ENCODE results near the gene TEX10. TPM values are rescaled to one million over a fixed set of nuclear protein-coding genes. Genes with fewer than 3 reads are reported as not detected.

The TEX10 gene
- total RNA-seq, 4 donors from 2014 or later: 15.5 to 23.9 (median 21.6) TPM

DNA sequence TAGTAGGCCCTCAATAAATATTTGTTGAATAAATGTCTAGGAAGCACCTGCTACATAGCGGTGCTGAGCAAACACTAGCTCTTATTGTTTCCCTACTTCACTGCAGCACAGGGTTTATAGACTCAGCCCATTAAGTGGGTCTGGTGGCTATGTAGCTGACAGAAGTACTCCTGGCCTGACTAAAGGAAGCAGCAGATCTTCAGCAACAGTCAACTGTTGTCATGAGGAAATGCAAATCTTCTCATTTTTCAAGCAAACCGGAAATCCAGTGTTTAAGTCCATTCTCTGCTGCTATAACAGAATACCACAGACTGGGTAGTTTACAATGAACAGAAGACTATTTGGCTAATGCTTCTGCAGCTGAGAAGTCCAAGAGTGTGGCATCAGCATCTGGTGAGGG lies 2.8 kb upstream of the TEX10 start:
- H3K4me3 ChIP-seq (ENCODE audit: low read depth, poor library complexity, severe bottlenecking): no peak overlapping the region
- TF ChIP-seq POLR2A (IDR thresholded peaks at IDR 0.05): no peak
- TF ChIP-seq, protein P1, sequence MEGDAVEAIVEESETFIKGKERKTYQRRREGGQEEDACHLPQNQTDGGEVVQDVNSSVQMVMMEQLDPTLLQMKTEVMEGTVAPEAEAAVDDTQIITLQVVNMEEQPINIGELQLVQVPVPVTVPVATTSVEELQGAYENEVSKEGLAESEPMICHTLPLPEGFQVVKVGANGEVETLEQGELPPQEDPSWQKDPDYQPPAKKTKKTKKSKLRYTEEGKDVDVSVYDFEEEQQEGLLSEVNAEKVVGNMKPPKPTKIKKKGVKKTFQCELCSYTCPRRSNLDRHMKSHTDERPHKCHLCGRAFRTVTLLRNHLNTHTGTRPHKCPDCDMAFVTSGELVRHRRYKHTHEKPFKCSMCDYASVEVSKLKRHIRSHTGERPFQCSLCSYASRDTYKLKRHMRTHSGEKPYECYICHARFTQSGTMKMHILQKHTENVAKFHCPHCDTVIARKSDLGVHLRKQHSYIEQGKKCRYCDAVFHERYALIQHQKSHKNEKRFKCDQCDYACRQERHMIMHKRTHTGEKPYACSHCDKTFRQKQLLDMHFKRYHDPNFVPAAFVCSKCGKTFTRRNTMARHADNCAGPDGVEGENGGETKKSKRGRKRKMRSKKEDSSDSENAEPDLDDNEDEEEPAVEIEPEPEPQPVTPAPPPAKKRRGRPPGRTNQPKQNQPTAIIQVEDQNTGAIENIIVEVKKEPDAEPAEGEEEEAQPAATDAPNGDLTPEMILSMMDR (IDR thresholded peaks at IDR 0.05): no peak
- no peak for DNase-seq (ENCODE audit: low spot score in 2 of 2)
- 83 to 96% methylated on average over 2 of the region's 2 CpGs for WGBS, 2 donors
- intact Hi-C loops (cut with DNase I; ENCODE audit: low total_unique reads): no loop called here

GRCh38 chr9:100354121-100354800 lies 1.5 kb upstream of the TEX10 start:
- DNase-seq (ENCODE audit: low spot score in 2 of 2): no peak
- WGBS, 2 donors: 83 to 85% methylated on average over 2 of the region's 2 CpGs
- no peak overlapping the region for H3K4me3 ChIP-seq (ENCODE audit: low read depth, poor library complexity, severe bottlenecking)
- intact Hi-C loops (cut with DNase I; ENCODE audit: low total_unique reads): no loop called here
- no peak for TF ChIP-seq POLR2A (IDR thresholded peaks at IDR 0.05)
- TF ChIP-seq, protein P1 (IDR thresholded peaks at IDR 0.05): no peak

DNA sequence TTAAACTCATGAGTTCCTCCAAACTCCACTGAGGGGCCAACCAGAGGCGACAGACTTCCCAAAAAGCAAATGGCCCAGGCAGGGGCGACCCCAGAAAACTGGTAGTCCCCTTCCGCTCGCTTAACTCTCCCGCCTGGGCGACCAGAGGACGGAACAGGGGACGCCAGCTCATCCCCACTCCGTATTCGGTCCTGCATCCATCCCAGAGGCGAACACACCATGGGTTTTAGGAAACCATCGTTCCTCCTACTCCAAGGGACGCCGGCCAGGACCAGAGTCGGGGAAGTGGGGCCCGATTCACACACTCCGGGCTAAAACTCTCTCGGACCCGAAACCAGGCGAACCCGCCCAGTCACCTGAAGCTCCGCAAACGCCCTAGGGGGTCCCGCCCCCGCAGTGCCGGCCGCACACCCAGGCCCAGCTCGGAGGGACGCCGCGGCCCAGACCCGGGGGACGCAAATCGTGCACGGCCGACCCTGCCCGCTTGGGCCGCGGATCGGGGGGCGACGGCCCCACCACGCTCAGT lies 478 bp downstream of the TEX10 start:
- TF ChIP-seq, protein P1 (IDR thresholded peaks at IDR 0.05): no peak
- no peak for TF ChIP-seq POLR2A (IDR thresholded peaks at IDR 0.05)
- intact Hi-C loops (cut with DNase I; ENCODE audit: low total_unique reads): no loop called here
- peak overlapping the region; percentile 98 for H3K4me3 ChIP-seq (ENCODE audit: low read depth, poor library complexity, severe bottlenecking)
- peak; percentile 27 to 88 for DNase-seq (ENCODE audit: low spot score in 2 of 2)
- 0% methylated on average over 12 to 43 of the region's 43 CpGs for WGBS, 2 donors

- DNase-seq (ENCODE audit: low spot score in 2 of 2): no peak
- WGBS, 2 donors: 38 to 39% methylated on average over 5 of the region's 5 CpGs
- no peak overlapping the region for H3K4me3 ChIP-seq (ENCODE audit: low read depth, poor library complexity, severe bottlenecking)
- TF ChIP-seq, protein P1 (IDR thresholded peaks at IDR 0.05): no peak
- TF ChIP-seq POLR2A (IDR thresholded peaks at IDR 0.05): no peak
- intact Hi-C loops (cut with DNase I; ENCODE audit: low total_unique reads): no loop called here
Measured at GRCh38 chr9:100351508-100351907, 1.2 kb downstream of the TEX10 start.

DNA sequence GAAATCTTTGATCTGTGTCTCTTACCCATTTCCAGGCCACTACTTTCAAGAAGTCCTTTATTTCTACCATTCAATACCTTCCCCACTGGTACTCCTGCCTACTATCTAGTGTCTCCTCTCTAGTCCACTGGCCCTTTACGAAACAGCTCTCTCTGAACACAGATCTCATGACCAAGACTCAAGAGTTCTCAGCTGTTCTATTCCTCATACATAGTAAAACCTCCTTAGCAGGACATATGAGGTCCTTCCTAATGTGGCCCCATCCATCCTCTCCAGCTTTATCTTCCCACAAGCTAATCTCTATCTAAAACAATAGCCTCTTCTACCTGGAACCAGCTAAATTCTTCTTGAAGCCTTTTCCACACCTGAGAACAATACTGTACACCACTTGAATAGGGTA lies 2.6 kb downstream of the TEX10 start:
- TF ChIP-seq, protein P1 (IDR thresholded peaks at IDR 0.05): no peak
- TF ChIP-seq POLR2A (IDR thresholded peaks at IDR 0.05): no peak
- 90 to 97% methylated on average over 1 of the region's 1 CpG for WGBS, 2 donors
- intact Hi-C loops (cut with DNase I; ENCODE audit: low total_unique reads): no loop called here
- H3K4me3 ChIP-seq (ENCODE audit: low read depth, poor library complexity, severe bottlenecking): no peak overlapping the region
- no peak for DNase-seq (ENCODE audit: low spot score in 2 of 2)

GRCh38 chr9:100346836-100347235 lies 5.9 kb downstream of the TEX10 start:
- DNase-seq (ENCODE audit: low spot score in 2 of 2): no peak
- TF ChIP-seq POLR2A (IDR thresholded peaks at IDR 0.05): no peak
- TF ChIP-seq, protein P1 (IDR thresholded peaks at IDR 0.05): no peak
- intact Hi-C loops (cut with DNase I; ENCODE audit: low total_unique reads): no loop called here
- WGBS, 2 donors: 64 to 73% methylated on average over 3 of the region's 3 CpGs
- H3K4me3 ChIP-seq (ENCODE audit: low read depth, poor library complexity, severe bottlenecking): no peak overlapping the region

All from lower leg skin (tissue), 4 donors.